Amygdala (tissue), 56 donors: ENCODE results near the gene GRK2.
"Not testable (repeated sequence)": the region's sequence is repeated elsewhere in the genome, so short reads cannot be mapped to it uniquely, and the experiment has no call there.

Experiments
- DNase-seq, 56 donors: peaks; one replicate each; lab custom pipeline; 2025; lab: John Stamatoyannopoulos, UW

GRK2 gene

GRCh38 chr11:67266449-67267187, at the start of gene GRK2:
Gene GRK2, plus strand, starts transcription at chr11:67266473. Its CDS starts 227 bp downstream, at chr11:67266700.
- peak in 2 of 56 donors; percentile 32 to 47 for DNase-seq

GRCh38 chr11:67227726-67228125, 38.5 kb upstream of the GRK2 start:
- DNase-seq, result no peak

- no peak for DNase-seq
These were observed 35.9 kb upstream of the GRK2 start for GRCh38 chr11:67230406-67230805.

- DNase-seq, result no peak
These were observed 35.4 kb upstream of the GRK2 start for GRCh38 chr11:67230886-67231285.

- DNase-seq, result no peak
These were observed 32.6 kb upstream of the GRK2 start for GRCh38 chr11:67233584-67234190.

GRCh38 chr11:67234571-67234970, 31.7 kb upstream of the GRK2 start:
- DNase-seq, result not testable (repeated sequence)

GRCh38 chr11:67237574-67237973, 28.7 kb upstream of the GRK2 start:
- no peak for DNase-seq

GRCh38 chr11:67238894-67239782, 27.1 kb upstream of the GRK2 start:
- peak in 3 of 56 donors; percentile 19 to 46 (median 41) for DNase-seq

- DNase-seq, result peak in 55 of 56 donors; percentile 37 to 99 (median 96)
These were observed 26.3 kb upstream of the GRK2 start for GRCh38 chr11:67239783-67240575.

GRCh38 chr11:67240576-67241389, 25.5 kb upstream of the GRK2 start:
- peak in 23 of 56 donors; percentile 8 to 59 (median 33) for DNase-seq

GRCh38 chr11:67242548-67242947, 23.7 kb upstream of the GRK2 start:
- DNase-seq, result no peak

GRCh38 chr11:67243051-67243450, 23.2 kb upstream of the GRK2 start:
- no peak for DNase-seq

- DNase-seq, result no peak
These were observed 21.2 kb upstream of the GRK2 start for GRCh38 chr11:67245046-67245445.

- no peak for DNase-seq
These were observed 18.2 kb upstream of the GRK2 start for GRCh38 chr11:67247946-67248550.

- DNase-seq, result no peak
These were observed 17.6 kb upstream of the GRK2 start for GRCh38 chr11:67248653-67249052.

GRCh38 chr11:67250059-67251043, 15.9 kb upstream of the GRK2 start:
- DNase-seq, result no peak

GRCh38 chr11:67251841-67252240, 14.4 kb upstream of the GRK2 start:
- DNase-seq, result no peak

GRCh38 chr11:67252831-67253239, 13.4 kb upstream of the GRK2 start:
- DNase-seq, result peak in 12 of 56 donors; percentile 20 to 72 (median 33)
